Breast epithelium (tissue), 4 donors: Measurements from ENCODE around the gene LEKR1. TPM values are rescaled to one million over a fixed set of nuclear protein-coding genes. Genes with fewer than 3 reads are reported as not detected.

Source experiments
- DNase-seq, 2 donors: peaks; one replicate each; pipeline ENCODE4 v3.0.0-alpha.2; 2019; ENCODE audit warnings: low spot score in 2 of 2
- H3K27ac ChIP-seq, 2 donors: fragments of 200-600 bp; sonication (generic) in 1 of 2; one replicate each; pipeline ENCODE4 v1.5.1; 2016 to 2019; ENCODE audit warnings: mild to moderate bottlenecking in 1 of 2
- H3K27me3 ChIP-seq, 2 donors: fragments of 200-600 bp; sonication (generic) in 1 of 2; one replicate each; pipeline versions ENCODE4 v1.5.1 to v1.6.0; 2017 to 2019; ENCODE audit warnings: control low read depth in 1 of 2, mild to moderate bottlenecking in 1 of 2
- H3K36me3 ChIP-seq: fragments of 200-600 bp; one replicate; pipeline ENCODE4 v1.5.1; 2019
- H3K4me1 ChIP-seq, 2 donors: fragments of 200-600 bp; sonication (generic); one replicate each; pipeline ENCODE4 v1.5.1; 2016 to 2019; ENCODE audit warnings: control low read depth in 1 of 2
- H3K4me3 ChIP-seq, 3 donors: fragments of 200-600 bp; sonication (generic); 1 replicate in 2 of 3; 2 replicates in 1 of 3; pipeline ENCODE4 v1.5.1; 2016 to 2019; ENCODE audit warnings: mild to moderate bottlenecking in 3 of 3, moderate library complexity in 2 of 3
- H3K9me3 ChIP-seq, 2 donors: fragments of 200-600 bp; sonication (generic) in 1 of 2; one replicate each; pipeline ENCODE4 v1.5.1; 2016 to 2019; ENCODE audit warnings: control low read depth in 1 of 2
- POLR2A ChIP-seq: fragments of 450-650 bp; IDR thresholded peaks from one replicate; pipeline ENCODE4 v1.6.1; 2016; ENCODE audit warnings: antibody characterized with exemption, mild to moderate bottlenecking, moderate library complexity
- POLR2AphosphoS5 ChIP-seq, 3 donors: sonication (generic); formaldehyde crosslinking; IDR thresholded peaks; one replicate each; pipeline ENCODE4 v1.6.1; 2017; ENCODE audit warnings: antibody characterized with exemption in 3 of 3
- intact Hi-C: fragments of 100-400 bp; cut with DNase I; formaldehyde crosslinking; loops from one replicate; pipeline ENCODE4 v1.15.1; 2023; ENCODE audit warnings: low total_unique reads
- total RNA-seq, 3 donors: library from RNA; depleted of rRNA; stranded (reverse); fragments of >200 nt; gene quantifications; one replicate each; pipeline ENCODE4 v1.1.0, GENCODE V29; 2016
- TF ChIP-seq, protein P1 (sequence below), 3 donors: fragments of 450-650 bp; IDR thresholded peaks; one replicate each; pipeline ENCODE4 v1.5.1; 2016 to 2017; ENCODE audit warnings: antibody characterized with exemption in 3 of 3, mild to moderate bottlenecking in 3 of 3, moderate library complexity in 3 of 3

The LEKR1 gene
- total RNA-seq, 3 donors from 2014 or later: 1.6 to 8.0 (median 2.3) TPM

DNA sequence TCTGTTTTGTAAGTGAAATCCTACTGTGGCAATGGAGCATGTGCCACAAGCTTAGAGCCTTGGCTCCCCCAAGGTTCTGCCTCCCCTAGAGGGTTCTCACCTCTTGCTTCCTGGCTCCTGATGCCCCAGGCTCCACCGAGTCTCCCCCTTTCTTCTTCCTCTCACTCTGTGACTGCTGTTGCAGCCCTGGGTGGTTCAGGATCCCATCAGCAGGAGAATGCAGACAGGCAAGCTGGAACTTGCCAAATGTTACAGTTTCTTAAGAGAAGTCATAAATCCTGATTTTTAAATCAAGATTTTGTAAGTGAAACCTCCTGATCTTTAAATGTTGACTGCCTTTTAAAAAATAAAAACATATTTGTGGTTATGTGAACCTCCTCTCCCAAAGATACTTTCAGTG lies 199.9 kb downstream of the LEKR1 start:
- TF ChIP-seq, protein P1, sequence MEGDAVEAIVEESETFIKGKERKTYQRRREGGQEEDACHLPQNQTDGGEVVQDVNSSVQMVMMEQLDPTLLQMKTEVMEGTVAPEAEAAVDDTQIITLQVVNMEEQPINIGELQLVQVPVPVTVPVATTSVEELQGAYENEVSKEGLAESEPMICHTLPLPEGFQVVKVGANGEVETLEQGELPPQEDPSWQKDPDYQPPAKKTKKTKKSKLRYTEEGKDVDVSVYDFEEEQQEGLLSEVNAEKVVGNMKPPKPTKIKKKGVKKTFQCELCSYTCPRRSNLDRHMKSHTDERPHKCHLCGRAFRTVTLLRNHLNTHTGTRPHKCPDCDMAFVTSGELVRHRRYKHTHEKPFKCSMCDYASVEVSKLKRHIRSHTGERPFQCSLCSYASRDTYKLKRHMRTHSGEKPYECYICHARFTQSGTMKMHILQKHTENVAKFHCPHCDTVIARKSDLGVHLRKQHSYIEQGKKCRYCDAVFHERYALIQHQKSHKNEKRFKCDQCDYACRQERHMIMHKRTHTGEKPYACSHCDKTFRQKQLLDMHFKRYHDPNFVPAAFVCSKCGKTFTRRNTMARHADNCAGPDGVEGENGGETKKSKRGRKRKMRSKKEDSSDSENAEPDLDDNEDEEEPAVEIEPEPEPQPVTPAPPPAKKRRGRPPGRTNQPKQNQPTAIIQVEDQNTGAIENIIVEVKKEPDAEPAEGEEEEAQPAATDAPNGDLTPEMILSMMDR (IDR thresholded peaks at IDR 0.05): no peak
- TF ChIP-seq POLR2AphosphoS5 (IDR thresholded peaks at IDR 0.05): no peak
- no peak for TF ChIP-seq POLR2A
- Histone ChIP-seq H3K36me3 (no peaks in the 10 kb centered on the region), H3K4me1 (no peaks in the 10 kb centered on the region), H3K27ac (no peak overlapping the region), H3K4me3 (no peak overlapping the region), H3K9me3 (peaks cover 0 to 8% of the 10 kb centered on the region in 2 donors), H3K27me3 (no peaks in the 10 kb centered on the region)
- intact Hi-C loops: no loop called here
- DNase-seq: no peak

GRCh38 chr3:157027861-157028745 lies 201.9 kb downstream of the LEKR1 start:
- H3K36me3 ChIP-seq: no peaks in the 10 kb centered on the region
- peaks cover 0 to 8% of the 10 kb centered on the region in 2 donors for H3K9me3 ChIP-seq
- no peak for DNase-seq
- no peaks in the 10 kb centered on the region for H3K27me3 ChIP-seq
- intact Hi-C loops: no loop called here
- no peak overlapping the region for H3K4me3 ChIP-seq
- H3K4me1 ChIP-seq: no peaks in the 10 kb centered on the region
- H3K27ac ChIP-seq: no peak overlapping the region
- TF ChIP-seq POLR2AphosphoS5 (IDR thresholded peaks at IDR 0.05) (no peak), POLR2A (no peak)
- TF ChIP-seq, protein P1 (IDR thresholded peaks at IDR 0.05): no peak

DNA sequence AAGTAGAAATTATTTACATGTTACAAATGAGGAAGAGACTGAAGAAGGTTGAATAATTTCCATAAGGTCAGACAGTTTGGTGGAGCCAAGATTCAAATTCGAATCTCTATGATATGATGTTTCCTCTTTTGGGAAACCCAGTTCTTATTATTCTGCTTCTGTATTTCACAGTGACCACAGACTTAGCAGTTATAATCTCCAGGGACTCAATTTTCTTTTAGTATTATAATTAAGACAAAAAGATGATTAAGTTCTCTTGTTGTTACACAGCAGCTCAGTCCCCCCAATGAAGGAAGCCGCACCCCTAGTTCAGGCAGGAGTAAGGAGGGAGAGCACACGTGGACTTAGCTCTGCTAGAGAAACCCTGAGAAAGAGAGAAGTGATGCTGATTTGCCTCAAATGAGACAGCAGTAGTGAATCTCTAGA lies 203.2 kb downstream of the LEKR1 start:
- intact Hi-C loops: no loop called here
- H3K27me3 ChIP-seq: no peaks in the 10 kb centered on the region
- no peaks in the 10 kb centered on the region for H3K36me3 ChIP-seq
- H3K27ac ChIP-seq: no peak overlapping the region
- H3K9me3 ChIP-seq: peaks cover 0 to 8% of the 10 kb centered on the region in 2 donors
- TF ChIP-seq POLR2AphosphoS5 (IDR thresholded peaks at IDR 0.05) (no peak), POLR2A (no peak)
- TF ChIP-seq, protein P1 (IDR thresholded peaks at IDR 0.05): no peak
- no peak overlapping the region for H3K4me3 ChIP-seq
- no peaks in the 10 kb centered on the region for H3K4me1 ChIP-seq
- no peak for DNase-seq

- DNase-seq: no peak
- H3K4me1 ChIP-seq: no peaks in the 10 kb centered on the region
- H3K4me3 ChIP-seq: no peak overlapping the region
- H3K27ac ChIP-seq: no peak overlapping the region
- no peak for TF ChIP-seq POLR2A
- H3K27me3 ChIP-seq: no peaks in the 10 kb centered on the region
- H3K9me3 ChIP-seq: peaks cover 0 to 8% of the 10 kb centered on the region in 2 donors
- no peaks in the 10 kb centered on the region for H3K36me3 ChIP-seq
- intact Hi-C loops: no loop called here
Observed at GRCh38 chr3:157030712-157031111, 204.6 kb downstream of the LEKR1 start.

DNA sequence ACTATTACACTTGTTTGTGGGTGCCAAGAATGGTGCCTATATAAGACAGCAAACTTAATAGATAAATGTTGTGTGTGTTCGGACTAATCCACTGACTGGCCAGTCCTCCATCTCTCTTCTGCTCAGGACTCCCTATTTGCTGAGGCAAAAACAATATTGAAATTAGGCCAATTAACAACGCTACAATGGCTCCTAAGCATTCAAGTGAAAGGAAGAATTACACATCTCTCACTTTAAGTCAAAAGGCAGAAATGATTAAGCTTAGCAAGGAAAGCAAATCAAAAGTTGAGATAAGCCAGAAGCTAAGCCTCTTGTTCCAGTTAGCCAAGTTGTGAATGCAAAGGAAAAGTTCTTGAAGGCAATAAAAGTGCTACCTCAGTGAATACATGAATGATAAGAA lies 206.8 kb downstream of the LEKR1 start:
- no peak for DNase-seq
- Histone ChIP-seq H3K4me3 (no peak overlapping the region), H3K4me1 (no peaks in the 10 kb centered on the region), H3K9me3 (peaks cover 0 to 8% of the 10 kb centered on the region in 2 donors), H3K36me3 (no peaks in the 10 kb centered on the region), H3K27ac (no peak overlapping the region), H3K27me3 (no peaks in the 10 kb centered on the region)
- intact Hi-C loops: no loop called here
- TF ChIP-seq POLR2A: no peak
- TF ChIP-seq, protein P1 (IDR thresholded peaks at IDR 0.05): no peak
- TF ChIP-seq POLR2AphosphoS5 (IDR thresholded peaks at IDR 0.05): no peak
